Measurements from ENCODE around the gene CTBP2.

Gene CTBP2

DNA sequence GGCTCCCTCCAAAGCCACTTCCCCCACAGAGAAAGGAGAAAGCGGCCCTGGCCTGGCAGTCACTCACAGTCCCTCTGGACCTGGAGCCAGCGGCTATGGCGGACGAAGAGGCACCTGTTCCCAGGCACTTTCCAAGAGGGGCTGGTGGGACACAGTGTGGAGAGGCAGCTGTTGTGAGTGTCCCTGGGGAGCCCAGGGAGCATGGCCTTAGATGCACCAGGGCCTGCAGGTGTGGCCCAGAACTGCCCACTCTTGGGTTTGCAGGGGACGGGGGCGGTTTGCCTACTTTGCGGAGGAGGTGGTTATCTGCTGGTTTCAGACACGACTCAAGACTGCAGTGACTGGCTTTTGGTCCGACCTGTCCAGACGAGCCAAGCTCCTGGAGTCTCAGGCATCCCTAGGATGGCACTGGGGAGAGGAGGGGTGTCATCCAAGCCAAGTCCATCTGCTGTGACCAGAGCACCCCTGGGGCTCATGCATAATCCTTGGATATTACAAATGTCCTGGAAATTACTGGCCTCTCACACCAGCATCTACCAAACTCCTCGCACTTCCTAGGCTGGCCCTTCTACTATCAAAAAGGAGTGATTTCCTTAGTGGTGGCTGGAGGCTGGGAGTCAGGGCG, 18.4 kb downstream of the CTBP2 start:
- H3K4me3 ChIP-seq (ENCODE audit: low read length in 2 of 2) = peak overlapping the region in 1 of 2 donors; percentile 56
- H3K36me3 ChIP-seq (replicated peaks in 1 of 2; ENCODE audit: control insufficient read depth in 2 of 2, insufficient read depth in 2 of 2, low read length in 2 of 2) = peaks cover 13 to 55% of the 10 kb centered on the region in 2 donors
- H3K4ac ChIP-seq (ENCODE audit: low read length) = no peak overlapping the region
- peaks cover 0 to 2% (median 0%) of the 10 kb centered on the region in 3 experiments for H3K27me3 ChIP-seq (ENCODE audit: control insufficient read depth in 3 of 3, insufficient read depth in 3 of 3, low read depth in 1 of 3, low read length in 3 of 3)
- peak overlapping the region; percentile 76 for H3K18ac ChIP-seq (ENCODE audit: low read length)
- H2BK12ac ChIP-seq (ENCODE audit: low read length) = no peak overlapping the region
- no peak overlapping the region for H3K27ac ChIP-seq (replicated peaks; ENCODE audit: low read length)
- WGBS, 2 donors (ENCODE audit: extremely low coverage in 2 of 2, insufficient read length in 2 of 2, insufficient replicate concordance in 1 of 2) = no CpG with 5 or more reads among the region's 12 CpGs
- H4K8ac ChIP-seq (ENCODE audit: low read depth, low read length) = peak overlapping the region; percentile 52
- DNase-seq (ENCODE audit: low spot score) = no peak
- H3K9me3 ChIP-seq (replicated peaks in 1 of 2; ENCODE audit: control insufficient read depth in 2 of 2, insufficient read depth in 1 of 2, low read depth in 1 of 2, low read length in 2 of 2) = peaks cover 0 to 3% of the 10 kb centered on the region in 2 donors
- no peak overlapping the region for H3K4me2 ChIP-seq (ENCODE audit: insufficient read depth, low read length, poor library complexity, severe bottlenecking)
- H3K4me1 ChIP-seq (ENCODE audit: control insufficient read depth in 2 of 2, insufficient read depth in 1 of 2, low read depth in 1 of 2, low read length in 2 of 2) = peaks cover 0 to 12% of the 10 kb centered on the region in 2 donors
- no peak overlapping the region for H2BK5ac ChIP-seq (ENCODE audit: low read length)
- no peak overlapping the region for H4K91ac ChIP-seq (ENCODE audit: low read depth, low read length, poor library complexity)
- peak overlapping the region; percentile 87 for H3K23ac ChIP-seq (ENCODE audit: low read depth, low read length, poor library complexity)
- H2BK15ac ChIP-seq (ENCODE audit: low read length) = no peak overlapping the region
- peaks cover 13% of the 10 kb centered on the region for H3K79me1 ChIP-seq (ENCODE audit: low read depth, low read length)
- no peak overlapping the region for H2BK120ac ChIP-seq (ENCODE audit: low read depth, low read length)
- H3K9ac ChIP-seq (ENCODE audit: low read depth, low read length, poor library complexity) = no peak overlapping the region
- no peak overlapping the region for H2AFZ ChIP-seq (ENCODE audit: low read length)
- H3K14ac ChIP-seq (ENCODE audit: low read length) = peak overlapping the region; percentile 95
- no peak overlapping the region for H2AK5ac ChIP-seq (ENCODE audit: low read depth, low read length)

DNA sequence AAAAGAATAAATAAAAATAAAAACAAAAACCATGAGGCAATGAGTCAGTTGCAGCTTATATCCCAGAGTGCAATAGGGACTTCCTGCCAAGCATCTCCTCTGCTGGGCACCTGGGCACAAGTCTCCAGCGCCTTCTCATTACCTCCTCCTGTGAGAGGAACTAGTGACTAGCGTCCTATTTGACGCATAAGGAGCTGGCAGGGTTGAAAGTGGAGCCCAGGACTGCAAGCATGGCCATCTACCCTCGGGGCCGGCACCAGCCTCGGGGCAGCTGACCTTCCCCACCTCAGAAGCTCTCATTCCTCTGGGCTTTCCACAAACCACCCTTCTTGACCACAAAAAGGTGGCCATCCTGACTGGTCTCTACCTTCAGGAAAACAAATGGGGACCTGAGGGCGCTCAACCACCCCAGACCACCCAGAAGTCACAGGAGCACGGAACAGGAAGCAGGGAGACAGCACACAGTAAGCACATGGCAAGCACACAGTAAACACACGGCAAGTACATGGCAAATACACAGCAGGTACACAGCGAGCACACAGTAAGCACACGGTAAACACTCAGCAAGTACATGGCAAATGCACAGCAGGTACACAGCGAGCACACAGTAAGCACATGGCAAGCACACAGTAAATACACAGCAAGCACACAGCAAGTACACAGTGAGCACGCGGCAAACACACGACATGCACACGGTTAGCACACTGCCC, 19.1 kb downstream of the CTBP2 start:
- Histone ChIP-seq H4K8ac (ENCODE audit: low read depth, low read length) (peak overlapping the region; percentile 52), H3K4ac (ENCODE audit: low read length) (no peak overlapping the region), H2AFZ (ENCODE audit: low read length) (no peak overlapping the region), H3K4me2 (ENCODE audit: insufficient read depth, low read length, poor library complexity, severe bottlenecking) (no peak overlapping the region), H4K91ac (ENCODE audit: low read depth, low read length, poor library complexity) (no peak overlapping the region), H3K9me3 (replicated peaks in 1 of 2; ENCODE audit: control insufficient read depth in 2 of 2, insufficient read depth in 1 of 2, low read depth in 1 of 2, low read length in 2 of 2) (no peaks in the 10 kb centered on the region), H2AK5ac (ENCODE audit: low read depth, low read length) (no peak overlapping the region), H3K14ac (ENCODE audit: low read length) (peak overlapping the region; percentile 95), H2BK12ac (ENCODE audit: low read length) (no peak overlapping the region), H3K9ac (ENCODE audit: low read depth, low read length, poor library complexity) (no peak overlapping the region), H2BK15ac (ENCODE audit: low read length) (no peak overlapping the region), H2BK5ac (ENCODE audit: low read length) (no peak overlapping the region), H3K36me3 (replicated peaks in 1 of 2; ENCODE audit: control insufficient read depth in 2 of 2, insufficient read depth in 2 of 2, low read length in 2 of 2) (peaks cover 11 to 57% of the 10 kb centered on the region in 2 donors), H3K23ac (ENCODE audit: low read depth, low read length, poor library complexity) (peak overlapping the region; percentile 87), H3K27ac (replicated peaks; ENCODE audit: low read length) (no peak overlapping the region), H3K79me1 (ENCODE audit: low read depth, low read length) (peaks cover 16% of the 10 kb centered on the region), H2BK120ac (ENCODE audit: low read depth, low read length) (no peak overlapping the region), H3K4me1 (ENCODE audit: control insufficient read depth in 2 of 2, insufficient read depth in 1 of 2, low read depth in 1 of 2, low read length in 2 of 2) (peaks cover 0 to 15% of the 10 kb centered on the region in 2 donors), H3K18ac (ENCODE audit: low read length) (peak overlapping the region; percentile 76), H3K27me3 (ENCODE audit: control insufficient read depth in 3 of 3, insufficient read depth in 3 of 3, low read depth in 1 of 3, low read length in 3 of 3) (peaks cover 0 to 2% (median 0%) of the 10 kb centered on the region in 3 experiments), H3K4me3 (ENCODE audit: low read length in 2 of 2) (peak overlapping the region in 1 of 2 donors; percentile 56)
- no CpG with 5 or more reads among the region's 16 CpGs for WGBS, 2 donors (ENCODE audit: extremely low coverage in 2 of 2, insufficient read length in 2 of 2, insufficient replicate concordance in 1 of 2)
- no peak for DNase-seq (ENCODE audit: low spot score)

DNA sequence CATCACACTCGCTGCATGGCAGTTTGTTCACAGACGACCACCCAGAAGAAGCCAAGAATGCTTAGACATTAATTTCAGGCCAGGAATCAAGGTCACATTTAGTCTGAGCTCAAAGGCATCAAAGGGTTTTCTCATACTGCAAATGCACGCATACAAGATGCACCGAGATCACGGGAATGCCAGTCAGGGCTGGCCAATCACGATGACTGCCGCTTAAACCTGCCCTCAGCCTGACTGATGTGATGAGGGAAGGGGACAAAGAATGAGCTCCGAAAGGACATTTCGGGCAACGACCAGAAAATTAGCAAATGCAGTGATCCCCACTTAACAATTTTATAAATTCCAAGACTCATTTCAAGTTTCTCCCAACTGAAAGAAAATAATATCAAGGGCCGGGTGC, 20.2 kb downstream of the CTBP2 start:
- H2BK5ac ChIP-seq (ENCODE audit: low read length) = no peak overlapping the region
- H2BK120ac ChIP-seq (ENCODE audit: low read depth, low read length) = no peak overlapping the region
- H3K4me1 ChIP-seq (ENCODE audit: control insufficient read depth in 2 of 2, insufficient read depth in 1 of 2, low read depth in 1 of 2, low read length in 2 of 2) = peaks cover 0 to 16% of the 10 kb centered on the region in 2 donors
- no CpG with 5 or more reads among the region's 11 CpGs for WGBS, 2 donors (ENCODE audit: extremely low coverage in 2 of 2, insufficient read length in 2 of 2, insufficient replicate concordance in 1 of 2)
- H2BK15ac ChIP-seq (ENCODE audit: low read length) = no peak overlapping the region
- no peak overlapping the region for H2AK5ac ChIP-seq (ENCODE audit: low read depth, low read length)
- no peak overlapping the region for H3K4me3 ChIP-seq (ENCODE audit: low read length in 2 of 2)
- H3K27me3 ChIP-seq (ENCODE audit: control insufficient read depth in 3 of 3, insufficient read depth in 3 of 3, low read depth in 1 of 3, low read length in 3 of 3) = peaks cover 0 to 2% (median 0%) of the 10 kb centered on the region in 3 experiments
- H3K9ac ChIP-seq (ENCODE audit: low read depth, low read length, poor library complexity) = no peak overlapping the region
- H4K8ac ChIP-seq (ENCODE audit: low read depth, low read length) = no peak overlapping the region
- H3K18ac ChIP-seq (ENCODE audit: low read length) = no peak overlapping the region
- no peak overlapping the region for H3K4me2 ChIP-seq (ENCODE audit: insufficient read depth, low read length, poor library complexity, severe bottlenecking)
- DNase-seq (ENCODE audit: low spot score) = no peak
- H4K91ac ChIP-seq (ENCODE audit: low read depth, low read length, poor library complexity) = no peak overlapping the region
- H2BK12ac ChIP-seq (ENCODE audit: low read length) = no peak overlapping the region
- H3K27ac ChIP-seq (replicated peaks; ENCODE audit: low read length) = no peak overlapping the region
- peaks cover 0 to 3% of the 10 kb centered on the region in 2 donors for H3K9me3 ChIP-seq (replicated peaks in 1 of 2; ENCODE audit: control insufficient read depth in 2 of 2, insufficient read depth in 1 of 2, low read depth in 1 of 2, low read length in 2 of 2)
- H3K4ac ChIP-seq (ENCODE audit: low read length) = no peak overlapping the region
- H3K23ac ChIP-seq (ENCODE audit: low read depth, low read length, poor library complexity) = no peak overlapping the region
- H3K79me1 ChIP-seq (ENCODE audit: low read depth, low read length) = peaks cover 24% of the 10 kb centered on the region
- peaks cover 11 to 68% of the 10 kb centered on the region in 2 donors for H3K36me3 ChIP-seq (replicated peaks in 1 of 2; ENCODE audit: control insufficient read depth in 2 of 2, insufficient read depth in 2 of 2, low read length in 2 of 2)
- H3K14ac ChIP-seq (ENCODE audit: low read length) = no peak overlapping the region
- H2AFZ ChIP-seq (ENCODE audit: low read length) = no peak overlapping the region
